G401.6 (cell line): ENCODE data around the gene TSHZ2.

Source experiments
- FAIRE-seq: peaks from 2 replicates; lab custom pipeline; 2012; peaks lifted over from hg19 to GRCh38; lab: Jason Lieb, UNC

TSHZ2 gene

GRCh38 chr20:53168491-53168890, 196.3 kb downstream of the TSHZ2 start:
- FAIRE-seq = no peak

- no peak for FAIRE-seq
These were observed 198.0 kb downstream of the TSHZ2 start for GRCh38 chr20:53170196-53170595.

GRCh38 chr20:53171065-53171464, 198.9 kb downstream of the TSHZ2 start:
- no peak for FAIRE-seq

GRCh38 chr20:53174454-53174853, 202.3 kb downstream of the TSHZ2 start:
- no peak for FAIRE-seq

- FAIRE-seq = no peak
These were observed 203.1 kb downstream of the TSHZ2 start for GRCh38 chr20:53175135-53175780.

GRCh38 chr20:53176134-53176533, 204.0 kb downstream of the TSHZ2 start:
- no peak for FAIRE-seq

GRCh38 chr20:53177687-53178086, 205.5 kb downstream of the TSHZ2 start:
- no peak for FAIRE-seq

GRCh38 chr20:53179749-53180148, 207.6 kb downstream of the TSHZ2 start:
- FAIRE-seq = no peak

GRCh38 chr20:53180928-53181362, 208.8 kb downstream of the TSHZ2 start:
- no peak for FAIRE-seq

- no peak for FAIRE-seq
These were observed 209.8 kb downstream of the TSHZ2 start for GRCh38 chr20:53181866-53182376.

- no peak for FAIRE-seq
These were observed 211.0 kb downstream of the TSHZ2 start for GRCh38 chr20:53183181-53183580.

- FAIRE-seq = no peak
These were observed 214.5 kb downstream of the TSHZ2 start for GRCh38 chr20:53186635-53187034.

- no peak for FAIRE-seq
These were observed 215.4 kb downstream of the TSHZ2 start for GRCh38 chr20:53187392-53188068.

GRCh38 chr20:53190225-53190624, 218.1 kb downstream of the TSHZ2 start:
- FAIRE-seq = no peak

- no peak for FAIRE-seq
These were observed 219.8 kb downstream of the TSHZ2 start for GRCh38 chr20:53191957-53192356.

- no peak for FAIRE-seq
These were observed 222.4 kb downstream of the TSHZ2 start for GRCh38 chr20:53194306-53195290.

GRCh38 chr20:53195876-53196610, 223.9 kb downstream of the TSHZ2 start:
- FAIRE-seq = no peak

GRCh38 chr20:53201588-53201987, 229.4 kb downstream of the TSHZ2 start:
- FAIRE-seq = no peak

GRCh38 chr20:53202777-53203176, 230.6 kb downstream of the TSHZ2 start:
- FAIRE-seq = no peak

- FAIRE-seq = no peak
These were observed 232.9 kb downstream of the TSHZ2 start for GRCh38 chr20:53205046-53205445.

GRCh38 chr20:53208110-53208832, 236.1 kb downstream of the TSHZ2 start:
- FAIRE-seq = no peak
